Stimulated activated CD4-positive, alpha-beta T cell treated with anti-CD3 and anti-CD28 coated beads, Interleukin-2, amount 100 ng/mL, for 4 hours (primary cell): ENCODE data around the gene WNK4.
A peak's percentile ranks its signal among the peaks of the same experiment; 100 is the strongest.

Experiments used
- DNase-seq: peaks from one replicate; pipeline ENCODE4 v3.0.0-alpha.2; 2020; ENCODE audit warnings: low read depth

Gene WNK4

GRCh38 chr17:42772945-42773289 lies 7.5 kb upstream of the WNK4 start:
- DNase-seq = no peak

- DNase-seq = peak; percentile 64
These were observed 6.9 kb upstream of the WNK4 start, which contains the start of gene VPS25 for GRCh38 chr17:42773290-42774035. Gene VPS25, plus strand, starts transcription at chr17:42773449. Its CDS starts 27 bp downstream, at chr17:42773476.

- no peak for DNase-seq
These were observed 6.2 kb upstream of the WNK4 start for GRCh38 chr17:42774066-42774745.

- DNase-seq = no peak
These were observed 4.8 kb upstream of the WNK4 start for GRCh38 chr17:42775534-42776098.

GRCh38 chr17:42778570-42778969 lies 1.8 kb upstream of the WNK4 start:
- no peak for DNase-seq

GRCh38 chr17:42779304-42779935 lies 990 bp upstream of the WNK4 start:
- DNase-seq = no peak

GRCh38 chr17:42780851-42781638 lies 635 bp downstream of the WNK4 start:
- DNase-seq = no peak

GRCh38 chr17:42781639-42782165 lies 1.3 kb downstream of the WNK4 start:
- no peak for DNase-seq

GRCh38 chr17:42782166-42783061 lies 2.0 kb downstream of the WNK4 start:
- DNase-seq = no peak

GRCh38 chr17:42783062-42783790 lies 2.8 kb downstream of the WNK4 start:
- DNase-seq = no peak

GRCh38 chr17:42783791-42784138 lies 3.4 kb downstream of the WNK4 start:
- DNase-seq = no peak

GRCh38 chr17:42784409-42784808 lies 4.0 kb downstream of the WNK4 start:
- DNase-seq = no peak

- peak; percentile 26 for DNase-seq
These were observed 4.6 kb downstream of the WNK4 start for GRCh38 chr17:42784811-42785592.

GRCh38 chr17:42787266-42787665 lies 6.9 kb downstream of the WNK4 start:
- DNase-seq = no peak

- DNase-seq = no peak
These were observed 11.5 kb downstream of the WNK4 start for GRCh38 chr17:42791948-42792347.

- DNase-seq = no peak
These were observed 12.1 kb downstream of the WNK4 start for GRCh38 chr17:42792545-42792944.

- no peak for DNase-seq
These were observed 14.7 kb downstream of the WNK4 start for GRCh38 chr17:42795061-42795460.

- DNase-seq = no peak
These were observed 15.1 kb downstream of the WNK4 start for GRCh38 chr17:42795465-42795864.

- no peak for DNase-seq
These were observed 15.8 kb downstream of the WNK4 start for GRCh38 chr17:42796066-42796758.
